Neural cell (in vitro differentiated cells): ENCODE data around the gene PAX6. TPM values are rescaled to one million over a fixed set of nuclear protein-coding genes. Genes with fewer than 3 reads are reported as not detected.
A peak's percentile ranks its signal among the peaks of the same experiment; 100 is the strongest.

Experiments used
- H2AFZ ChIP-seq: fragments of 200-600, 300-800 bp; sonication (generic), shearing (Covaris generic); 2 replicates; pipeline ENCODE4 v1.6.0; 2014; ENCODE audit warnings: low read depth, mild to moderate bottlenecking, antibody characterized with exemption, low read length, moderate library complexity
- H3F3A ChIP-seq: fragments of 200-600 bp; shearing (Covaris generic); 2 replicates; pipeline ENCODE4 v1.6.1; 2016; ENCODE audit warnings: mild to moderate bottlenecking, moderate library complexity, mixed read lengths, antibody characterized with exemption, low read length; ENCODE audit not compliant: insufficient read depth, poor library complexity, severe bottlenecking
- H3K27ac ChIP-seq: fragments of 200-600, 300-800 bp; sonication (generic), shearing (Covaris generic); 2 replicates; pipeline ENCODE4 v1.5.1; 2014; ENCODE audit warnings: mild to moderate bottlenecking, low read length, moderate library complexity
- H3K27me3 ChIP-seq: fragments of 300-800, 200-600 bp; sonication (generic), shearing (Covaris generic); 2 replicates; pipeline ENCODE4 v1.6.0; 2014; ENCODE audit warnings: mild to moderate bottlenecking, low read depth, low read length, moderate library complexity; ENCODE audit not compliant: insufficient read depth
- H3K36me3 ChIP-seq: fragments of 300-800, 200-600 bp; sonication (generic), shearing (Covaris generic); 2 replicates; pipeline ENCODE4 v1.5.1; 2014; ENCODE audit warnings: mild to moderate bottlenecking, antibody characterized with exemption, low read length, moderate library complexity; ENCODE audit not compliant: insufficient read depth
- H3K4me2 ChIP-seq: fragments of 300-800, 200-600 bp; sonication (generic), shearing (Covaris generic); 2 replicates; pipeline ENCODE4 v1.6.0; 2014; ENCODE audit warnings: mild to moderate bottlenecking, low read length
- H3K4me3 ChIP-seq: fragments of 300-800, 200-600 bp; sonication (generic), shearing (Covaris generic); 2 replicates; pipeline ENCODE4 v1.5.1; 2014; ENCODE audit warnings: mild to moderate bottlenecking, low read length, moderate library complexity
- H3K79me2 ChIP-seq: fragments of 200-600 bp; shearing (Covaris generic); replicated peaks from 2 replicates; pipeline ENCODE4 v1.6.0; 2014; ENCODE audit warnings: mild to moderate bottlenecking, low read length, moderate library complexity; ENCODE audit not compliant: insufficient read depth
- H3K9ac ChIP-seq: fragments of 300-800, 200-600 bp; sonication (generic), shearing (Covaris generic); 2 replicates; pipeline ENCODE4 v1.6.1; 2016; ENCODE audit warnings: mild to moderate bottlenecking, low read length, mixed read lengths
- H3K9me2 ChIP-seq: fragments of 200-600 bp; shearing (Covaris generic); 2 replicates; pipeline ENCODE4 v1.6.1; 2016; ENCODE audit warnings: mild to moderate bottlenecking, low read length, mixed read lengths; ENCODE audit not compliant: insufficient read depth
- H3K9me3 ChIP-seq: fragments of 200-600, 300-800 bp; sonication (generic), shearing (Covaris generic); 2 replicates; pipeline ENCODE4 v1.6.1; 2016; ENCODE audit warnings: mild to moderate bottlenecking, mixed run types, low read length, moderate library complexity, mixed read lengths
- H4K20me1 ChIP-seq: fragments of 200-600 bp; shearing (Covaris generic); 2 replicates; pipeline ENCODE4 v1.6.1; 2016; ENCODE audit warnings: mild to moderate bottlenecking, mixed run types; ENCODE audit not compliant: insufficient read depth
- EP300 ChIP-seq: fragments of 450-650 bp; conservative IDR thresholded peaks from 2 replicates; pipeline ENCODE4 v1.6.1; 2014; ENCODE audit warnings: antibody characterized with exemption, mild to moderate bottlenecking, moderate library complexity; ENCODE audit not compliant: poor library complexity, severe bottlenecking
- EZH2 ChIP-seq: fragments of 200-600, 300-800 bp; shearing (Covaris generic), sonication (generic); IDR thresholded peaks from 2 replicates; pipeline ENCODE4 v1.6.1; 2014; ENCODE audit warnings: antibody characterized with exemption, low read length, borderline replicate concordance, mild to moderate bottlenecking; ENCODE audit not compliant: insufficient read depth, poor library complexity, severe bottlenecking
- MXI1 ChIP-seq: fragments of 450-650 bp; conservative IDR thresholded peaks from 2 replicates; pipeline ENCODE4 v1.6.1; 2014; ENCODE audit warnings: antibody characterized with exemption, mild to moderate bottlenecking; ENCODE audit not compliant: poor library complexity, severe bottlenecking
- POLR2AphosphoS5 ChIP-seq: IDR thresholded peaks from 2 replicates; pipeline ENCODE4 v1.6.1; 2012
- RAD21 ChIP-seq: fragments of 450-650 bp; conservative IDR thresholded peaks from 2 replicates; pipeline ENCODE4 v1.6.1; 2014; ENCODE audit warnings: antibody characterized with exemption, mild to moderate bottlenecking, moderate library complexity
- SMC3 ChIP-seq: fragments of 450-650 bp; conservative IDR thresholded peaks from 2 replicates; pipeline ENCODE4 v1.6.1; 2014; ENCODE audit warnings: antibody characterized with exemption, mild to moderate bottlenecking, moderate library complexity; ENCODE audit not compliant: poor library complexity
- TAF1 ChIP-seq: IDR thresholded peaks from 2 replicates; pipeline ENCODE4 v1.6.1; 2012; ENCODE audit warnings: low read depth
- polyA plus RNA-seq: library from polyadenylated mRNA; depleted of rRNA; stranded (reverse); fragments of >200 nt; gene quantifications from 2 replicates; pipeline ENCODE4 v1.2.3, GENCODE V29; 2014
- TF ChIP-seq, protein P1 (sequence below): fragments of 450-650 bp; IDR thresholded peaks from 2 replicates; pipeline ENCODE4 v1.5.1; 2014; ENCODE audit warnings: antibody characterized with exemption, mild to moderate bottlenecking, moderate library complexity; ENCODE audit not compliant: poor library complexity, severe bottlenecking
- TF ChIP-seq, protein P2 (sequence below): IDR thresholded peaks from 2 replicates; pipeline ENCODE4 v1.6.1; 2012; ENCODE audit warnings: borderline replicate concordance

PAX6 gene
- polyA plus RNA-seq, 1 donor from 2014 or later: 74.7 TPM

DNA sequence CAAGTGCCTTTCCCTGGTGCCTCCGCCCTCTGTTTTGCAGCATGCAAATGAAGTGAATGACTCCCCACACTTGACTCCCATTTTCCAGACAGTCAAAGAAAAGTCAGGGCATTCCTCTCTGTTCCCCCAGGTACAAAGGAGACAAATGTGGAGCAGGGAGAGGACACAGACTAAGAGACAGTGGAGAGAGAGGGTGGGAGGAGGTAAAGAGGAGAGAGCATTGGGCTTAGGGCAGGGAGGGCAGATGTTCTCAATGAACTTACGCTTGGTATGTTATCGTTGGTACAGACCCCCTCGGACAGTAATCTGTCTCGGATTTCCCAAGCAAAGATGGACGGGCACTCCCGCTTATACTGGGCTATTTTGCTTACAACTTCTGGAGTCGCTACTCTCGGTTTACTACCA is 9.8 kb downstream of the PAX6 start:
- Histone ChIP-seq H3K9me2 (no peaks in the 10 kb centered on the region), H3K36me3 (peaks cover 9% of the 10 kb centered on the region), H2AFZ (no peak overlapping the region), H3K27me3 (peaks cover 19% of the 10 kb centered on the region), H3K27ac (no peak overlapping the region), H3F3A (peaks cover 5% of the 10 kb centered on the region), H4K20me1 (no peaks in the 10 kb centered on the region), H3K9me3 (no peaks in the 10 kb centered on the region), H3K79me2 (peaks cover 46% of the 10 kb centered on the region), H3K4me2 (no peak overlapping the region), H3K4me3 (no peak overlapping the region), H3K9ac (no peak overlapping the region)
- TF ChIP-seq RAD21 (no peak), POLR2AphosphoS5 (no peak), EP300 (no peak), EZH2 (no peak), MXI1 (no peak), SMC3 (no peak), TAF1 (no peak)
- TF ChIP-seq, protein P1, sequence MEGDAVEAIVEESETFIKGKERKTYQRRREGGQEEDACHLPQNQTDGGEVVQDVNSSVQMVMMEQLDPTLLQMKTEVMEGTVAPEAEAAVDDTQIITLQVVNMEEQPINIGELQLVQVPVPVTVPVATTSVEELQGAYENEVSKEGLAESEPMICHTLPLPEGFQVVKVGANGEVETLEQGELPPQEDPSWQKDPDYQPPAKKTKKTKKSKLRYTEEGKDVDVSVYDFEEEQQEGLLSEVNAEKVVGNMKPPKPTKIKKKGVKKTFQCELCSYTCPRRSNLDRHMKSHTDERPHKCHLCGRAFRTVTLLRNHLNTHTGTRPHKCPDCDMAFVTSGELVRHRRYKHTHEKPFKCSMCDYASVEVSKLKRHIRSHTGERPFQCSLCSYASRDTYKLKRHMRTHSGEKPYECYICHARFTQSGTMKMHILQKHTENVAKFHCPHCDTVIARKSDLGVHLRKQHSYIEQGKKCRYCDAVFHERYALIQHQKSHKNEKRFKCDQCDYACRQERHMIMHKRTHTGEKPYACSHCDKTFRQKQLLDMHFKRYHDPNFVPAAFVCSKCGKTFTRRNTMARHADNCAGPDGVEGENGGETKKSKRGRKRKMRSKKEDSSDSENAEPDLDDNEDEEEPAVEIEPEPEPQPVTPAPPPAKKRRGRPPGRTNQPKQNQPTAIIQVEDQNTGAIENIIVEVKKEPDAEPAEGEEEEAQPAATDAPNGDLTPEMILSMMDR: no peak
- TF ChIP-seq, protein P2, sequence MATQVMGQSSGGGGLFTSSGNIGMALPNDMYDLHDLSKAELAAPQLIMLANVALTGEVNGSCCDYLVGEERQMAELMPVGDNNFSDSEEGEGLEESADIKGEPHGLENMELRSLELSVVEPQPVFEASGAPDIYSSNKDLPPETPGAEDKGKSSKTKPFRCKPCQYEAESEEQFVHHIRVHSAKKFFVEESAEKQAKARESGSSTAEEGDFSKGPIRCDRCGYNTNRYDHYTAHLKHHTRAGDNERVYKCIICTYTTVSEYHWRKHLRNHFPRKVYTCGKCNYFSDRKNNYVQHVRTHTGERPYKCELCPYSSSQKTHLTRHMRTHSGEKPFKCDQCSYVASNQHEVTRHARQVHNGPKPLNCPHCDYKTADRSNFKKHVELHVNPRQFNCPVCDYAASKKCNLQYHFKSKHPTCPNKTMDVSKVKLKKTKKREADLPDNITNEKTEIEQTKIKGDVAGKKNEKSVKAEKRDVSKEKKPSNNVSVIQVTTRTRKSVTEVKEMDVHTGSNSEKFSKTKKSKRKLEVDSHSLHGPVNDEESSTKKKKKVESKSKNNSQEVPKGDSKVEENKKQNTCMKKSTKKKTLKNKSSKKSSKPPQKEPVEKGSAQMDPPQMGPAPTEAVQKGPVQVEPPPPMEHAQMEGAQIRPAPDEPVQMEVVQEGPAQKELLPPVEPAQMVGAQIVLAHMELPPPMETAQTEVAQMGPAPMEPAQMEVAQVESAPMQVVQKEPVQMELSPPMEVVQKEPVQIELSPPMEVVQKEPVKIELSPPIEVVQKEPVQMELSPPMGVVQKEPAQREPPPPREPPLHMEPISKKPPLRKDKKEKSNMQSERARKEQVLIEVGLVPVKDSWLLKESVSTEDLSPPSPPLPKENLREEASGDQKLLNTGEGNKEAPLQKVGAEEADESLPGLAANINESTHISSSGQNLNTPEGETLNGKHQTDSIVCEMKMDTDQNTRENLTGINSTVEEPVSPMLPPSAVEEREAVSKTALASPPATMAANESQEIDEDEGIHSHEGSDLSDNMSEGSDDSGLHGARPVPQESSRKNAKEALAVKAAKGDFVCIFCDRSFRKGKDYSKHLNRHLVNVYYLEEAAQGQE: no peak

DNA sequence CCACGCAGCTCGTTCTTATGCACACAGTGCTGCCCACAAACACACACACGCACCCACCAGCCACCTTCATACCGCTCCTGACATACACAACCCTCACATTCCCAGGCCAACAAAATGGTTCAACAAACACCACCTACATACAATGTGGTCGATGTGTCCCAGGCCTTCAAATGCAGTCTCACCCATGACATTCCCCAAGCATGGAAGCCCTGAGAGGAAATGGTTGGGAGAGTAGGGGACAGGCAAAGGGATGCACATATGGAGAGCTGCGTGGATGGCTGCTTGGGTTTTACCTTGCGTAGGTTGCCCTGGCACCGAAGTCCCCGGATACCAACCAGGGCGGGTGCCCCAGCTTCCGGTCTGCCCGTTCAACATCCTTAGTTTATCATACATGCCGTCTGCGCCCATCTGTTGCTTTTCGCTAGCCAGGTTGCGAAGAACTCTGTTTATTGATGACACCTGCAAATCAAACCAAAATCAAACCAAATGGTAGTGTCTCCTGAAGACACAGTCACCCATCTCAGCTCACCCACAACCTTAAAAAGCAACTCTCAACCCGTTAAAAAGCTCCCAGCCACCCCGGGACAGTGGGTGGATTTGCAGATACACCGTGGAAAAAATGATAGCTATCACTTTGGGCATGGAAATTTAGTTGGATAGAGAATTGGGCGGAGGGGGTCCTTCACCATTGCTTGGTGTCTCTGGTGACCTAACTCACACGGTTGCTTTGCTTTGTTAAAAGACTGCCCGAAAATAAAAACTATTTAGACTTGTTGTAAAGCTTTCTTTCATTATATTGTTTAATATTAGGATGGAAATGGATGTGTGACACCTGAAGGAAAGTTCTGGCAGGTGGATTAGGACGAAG is 10.5 kb downstream of the PAX6 start:
- H3K4me2 ChIP-seq: no peak overlapping the region
- peak overlapping the region; percentile 17 for H3K4me3 ChIP-seq
- peaks cover 5% of the 10 kb centered on the region for H3F3A ChIP-seq
- H2AFZ ChIP-seq: no peak overlapping the region
- H3K27me3 ChIP-seq: peaks cover 13% of the 10 kb centered on the region
- H4K20me1 ChIP-seq: no peaks in the 10 kb centered on the region
- H3K79me2 ChIP-seq: peaks cover 40% of the 10 kb centered on the region
- no peaks in the 10 kb centered on the region for H3K9me2 ChIP-seq
- H3K27ac ChIP-seq: no peak overlapping the region
- no peak overlapping the region for H3K9ac ChIP-seq
- H3K36me3 ChIP-seq: peaks cover 9% of the 10 kb centered on the region
- TF ChIP-seq SMC3: no peak
- H3K9me3 ChIP-seq: no peaks in the 10 kb centered on the region
